Ammon's horn (tissue), 1 donor: ENCODE measurements around the gene TMEM59L.
A peak's percentile ranks its signal among the peaks of the same experiment; 100 is the strongest.
"Not testable (repeated sequence)": the region's sequence is repeated elsewhere in the genome, so short reads cannot be mapped to it uniquely, and the experiment has no call there.

ENCODE experiments used
- DNase-seq: peaks from one replicate; pipeline ENCODE4 v3.0.0-alpha.2; 2016; ENCODE audit warnings: low spot score

Gene TMEM59L

GRCh38 chr19:18594096-18594823 lies 18.4 kb upstream of the TMEM59L start:
- DNase-seq: peak; percentile 59

- no peak for DNase-seq
These were observed 17.8 kb upstream of the TMEM59L start for GRCh38 chr19:18594824-18595373.

DNA sequence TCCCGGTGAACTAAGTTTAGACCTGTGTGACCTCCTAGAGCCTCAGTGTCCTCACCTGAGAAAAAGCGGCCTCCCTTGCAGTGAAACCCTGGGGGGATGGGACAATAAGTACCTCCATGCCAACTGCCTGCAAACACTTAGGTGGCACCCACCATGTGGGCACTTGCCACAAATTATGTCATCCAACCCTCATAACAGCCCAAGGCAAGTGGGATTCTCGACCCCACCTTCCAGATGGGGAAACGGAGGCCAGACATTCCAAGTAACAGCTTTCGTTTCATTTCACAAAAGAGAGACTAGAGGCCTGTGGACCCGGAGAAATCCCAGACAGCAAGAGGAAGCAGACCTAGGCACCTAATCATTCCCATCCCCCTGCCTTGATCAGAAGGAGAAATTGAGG lies 17.2 kb upstream of the TMEM59L start:
- no peak for DNase-seq

DNA sequence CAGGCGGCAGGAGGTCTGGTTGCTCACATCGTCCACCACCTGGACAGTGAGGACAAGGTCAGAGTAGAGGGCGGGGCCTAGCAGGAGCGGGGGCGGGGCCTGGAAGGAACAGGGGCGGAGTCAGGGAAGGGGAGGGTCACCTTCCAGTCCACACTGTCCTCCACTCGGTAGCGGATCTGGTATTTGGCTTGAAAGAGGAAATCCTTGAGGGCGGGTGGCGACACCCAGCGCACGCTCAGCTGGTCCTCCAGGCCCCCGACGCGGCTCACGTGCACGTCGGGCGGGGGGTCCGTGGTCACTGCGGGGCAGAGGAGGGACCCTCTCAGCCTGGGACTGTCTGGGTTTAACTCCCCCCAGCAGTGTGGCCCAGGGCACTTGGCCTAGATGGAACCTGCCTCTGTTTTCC lies 15.9 kb upstream of the TMEM59L start:
- no peak for DNase-seq

- DNase-seq: no peak
These were observed 14.6 kb upstream of the TMEM59L start for GRCh38 chr19:18597809-18598660.

GRCh38 chr19:18599485-18599884 lies 13.2 kb upstream of the TMEM59L start:
- DNase-seq: no peak

DNA sequence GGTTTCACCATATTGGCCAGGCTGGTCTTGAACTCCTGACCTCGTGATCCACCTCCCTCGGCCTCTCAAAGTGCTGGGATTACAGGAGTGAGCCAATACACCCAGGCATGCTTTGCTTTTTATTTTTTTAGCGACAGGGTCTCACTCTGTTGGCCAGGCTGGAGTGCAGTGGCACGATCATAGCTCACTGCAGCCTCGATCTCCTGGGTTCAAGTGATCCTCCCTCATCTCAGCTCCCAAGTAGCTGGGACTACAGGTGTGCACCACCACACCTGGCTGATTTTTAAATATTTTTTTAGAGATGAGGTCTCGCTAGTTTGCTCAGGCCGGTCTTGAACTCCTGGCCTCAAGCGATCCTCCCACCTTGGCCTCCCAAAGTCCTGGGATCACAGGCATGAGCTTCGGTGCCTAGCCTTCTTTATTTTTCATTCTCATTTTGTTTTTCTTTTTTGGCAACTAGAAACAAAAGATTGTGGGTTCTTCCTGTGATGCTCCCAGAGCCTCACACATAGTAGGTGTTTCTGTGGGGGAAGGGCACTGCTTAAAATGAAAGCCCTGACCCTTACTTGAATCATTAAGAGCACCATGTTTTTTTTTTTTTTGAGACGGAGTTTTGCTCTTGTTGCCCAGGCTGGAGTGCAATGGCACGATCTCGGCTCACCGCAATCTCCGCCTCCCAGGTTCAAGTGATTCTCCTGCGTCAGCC lies 11.8 kb upstream of the TMEM59L start:
- not testable (repeated sequence) for DNase-seq

DNA sequence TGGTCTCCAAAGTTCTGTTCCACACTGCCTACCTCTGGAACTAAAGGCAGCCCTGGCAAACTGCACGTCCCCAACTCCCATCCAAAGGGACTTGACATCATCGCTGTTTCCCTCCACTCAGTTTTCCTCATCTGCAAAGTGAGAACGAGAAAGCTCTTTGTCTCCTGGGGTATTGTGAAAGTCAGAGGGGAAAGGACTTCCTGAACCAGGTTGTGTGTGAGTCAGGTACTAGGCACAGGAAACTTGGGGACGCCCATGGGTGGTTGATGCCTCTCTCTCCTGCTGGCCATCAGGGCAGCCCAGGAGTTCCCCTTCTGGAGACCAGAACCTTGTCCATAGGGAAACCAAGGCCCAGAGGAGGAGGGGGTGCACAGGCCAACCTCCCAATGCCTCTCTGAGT lies 10.8 kb upstream of the TMEM59L start:
- DNase-seq: no peak

GRCh38 chr19:18603255-18603957 lies 9.3 kb upstream of the TMEM59L start:
- no peak for DNase-seq

- no peak for DNase-seq
These were observed 8.5 kb upstream of the TMEM59L start for GRCh38 chr19:18603958-18604819.

DNA sequence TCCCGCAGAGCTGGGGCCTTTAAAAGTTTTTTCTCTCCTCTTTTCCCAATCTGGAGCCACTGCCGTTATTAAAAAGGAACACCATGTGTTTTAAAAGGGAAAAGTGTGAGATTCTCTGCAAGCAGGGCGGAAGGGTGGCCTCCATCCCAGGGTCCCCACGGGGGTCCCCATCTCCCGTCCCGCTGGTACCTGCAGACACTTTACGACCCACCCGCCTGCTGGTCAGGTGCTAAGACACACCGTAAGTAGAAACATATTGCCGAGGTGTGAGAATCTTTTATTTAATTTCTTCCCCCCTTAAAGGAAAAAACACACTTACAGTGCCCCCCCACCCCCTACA lies 7.9 kb upstream of the TMEM59L start:
- DNase-seq: no peak

DNA sequence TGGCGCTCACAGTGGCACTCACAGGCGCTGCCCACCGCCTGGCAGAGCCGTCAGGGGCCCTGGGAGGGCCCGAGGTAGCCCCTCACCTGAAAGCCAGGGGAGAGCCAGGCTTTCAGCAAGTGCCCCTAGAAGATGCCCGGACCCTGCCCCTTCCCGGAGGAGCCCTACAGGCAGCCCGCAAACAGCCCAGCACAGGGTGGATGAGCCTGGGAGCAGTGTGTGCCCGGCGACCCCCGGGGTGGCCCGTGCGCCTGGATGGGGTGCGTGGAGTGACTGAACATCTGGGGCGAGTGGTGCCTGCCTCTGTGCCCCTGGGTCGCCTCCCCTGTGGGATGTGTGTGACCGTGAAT lies 7.5 kb upstream of the TMEM59L start:
- DNase-seq: no peak

- DNase-seq: no peak
These were observed 7.0 kb upstream of the TMEM59L start for GRCh38 chr19:18605546-18606280.

DNA sequence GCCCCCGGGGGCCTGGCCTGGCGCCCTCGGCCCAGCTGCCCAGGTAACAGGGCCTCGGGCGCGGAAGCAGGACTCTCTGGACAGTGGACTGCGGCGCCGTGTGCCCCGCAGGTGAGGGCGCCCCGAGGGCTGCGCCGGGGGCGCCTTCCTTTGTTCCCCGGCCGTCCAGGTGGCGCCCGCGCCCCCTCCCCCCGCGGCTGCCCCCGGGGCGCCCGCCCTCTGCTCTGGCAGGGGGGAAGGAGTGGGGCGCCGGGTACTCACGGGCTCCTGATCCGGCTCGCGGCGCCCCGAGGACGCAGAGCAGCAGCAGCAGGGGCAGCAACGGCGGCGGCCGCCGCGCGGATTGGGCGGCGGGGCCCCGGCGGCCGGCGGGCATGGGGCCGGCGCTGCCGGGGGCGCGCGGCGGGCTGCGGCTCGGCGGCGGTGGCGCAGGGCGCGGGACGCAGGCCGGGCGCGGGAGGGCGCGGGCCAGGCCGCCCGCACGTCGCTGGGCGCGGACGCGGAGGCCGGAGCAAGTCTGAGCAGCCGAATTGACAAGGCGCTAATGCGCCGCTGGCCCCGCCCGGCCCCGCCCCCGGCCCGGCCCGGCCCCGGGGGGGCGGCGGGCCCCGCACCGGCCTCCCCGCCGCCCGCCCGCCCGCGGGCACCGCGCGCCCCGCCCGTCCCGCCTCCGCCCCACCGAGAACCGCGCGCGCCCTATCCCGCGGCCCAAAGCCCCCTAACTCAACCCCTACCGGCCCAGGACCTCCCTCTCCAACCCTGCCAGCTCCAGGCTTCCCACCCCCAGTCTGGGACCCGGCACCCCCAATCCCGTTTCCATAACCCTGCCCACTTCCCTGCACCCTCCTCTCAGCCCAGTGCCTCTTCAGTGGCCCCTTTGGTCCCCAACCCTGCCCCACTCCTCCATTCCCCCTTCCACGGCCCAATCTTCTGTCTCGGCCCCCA lies 6.1 kb upstream of the TMEM59L start, which contains the start of gene CRLF1:
CRLF1 (minus strand) TSS at position 519 of the 945 bp plus-strand sequence; CDS start at position 376, 143 bp downstream.
- no peak for DNase-seq

DNA sequence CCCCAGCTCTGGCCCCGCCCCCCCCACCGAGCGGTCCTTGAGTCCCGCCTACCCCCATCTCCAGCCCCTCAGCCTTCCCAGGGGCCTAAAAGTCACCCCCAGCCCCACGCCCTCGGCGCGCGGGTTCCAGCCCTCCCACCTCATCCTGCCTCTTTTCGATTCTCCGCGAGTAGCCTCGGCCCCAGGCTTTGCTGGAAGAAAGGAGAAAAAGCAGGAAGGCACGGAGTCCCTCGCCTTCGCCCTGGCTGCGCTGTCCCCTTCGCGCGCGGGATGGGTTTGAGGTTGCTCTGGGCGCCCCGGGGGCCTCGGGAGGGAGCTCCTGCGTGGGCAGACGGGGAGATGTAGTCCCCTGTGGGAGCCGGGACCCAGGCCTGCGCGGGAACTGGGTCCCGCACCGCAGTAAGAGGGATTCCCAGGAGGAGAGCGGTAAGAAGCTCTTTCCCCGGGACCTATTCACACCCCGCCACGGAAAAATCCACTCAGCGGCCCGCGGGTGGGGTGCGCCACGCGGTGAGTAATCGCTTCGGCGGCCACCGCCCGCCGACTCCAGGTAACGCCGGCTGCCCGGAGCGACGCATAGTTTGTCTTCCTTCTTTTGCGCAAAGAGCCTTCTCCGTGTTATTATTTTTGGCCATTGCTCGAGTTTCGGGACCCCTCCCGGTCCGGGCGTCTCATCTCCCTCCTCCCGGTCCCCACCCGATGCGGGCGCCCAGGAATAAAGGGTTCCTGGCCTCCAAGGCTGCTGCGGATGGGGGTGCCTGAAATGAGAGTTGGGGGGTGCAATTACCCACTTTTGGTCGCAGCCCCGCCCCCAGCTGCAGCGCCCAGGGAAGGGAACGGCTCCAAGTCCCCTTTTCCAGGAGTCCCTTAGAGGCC lies 5.2 kb upstream of the TMEM59L start:
- DNase-seq: no peak

DNA sequence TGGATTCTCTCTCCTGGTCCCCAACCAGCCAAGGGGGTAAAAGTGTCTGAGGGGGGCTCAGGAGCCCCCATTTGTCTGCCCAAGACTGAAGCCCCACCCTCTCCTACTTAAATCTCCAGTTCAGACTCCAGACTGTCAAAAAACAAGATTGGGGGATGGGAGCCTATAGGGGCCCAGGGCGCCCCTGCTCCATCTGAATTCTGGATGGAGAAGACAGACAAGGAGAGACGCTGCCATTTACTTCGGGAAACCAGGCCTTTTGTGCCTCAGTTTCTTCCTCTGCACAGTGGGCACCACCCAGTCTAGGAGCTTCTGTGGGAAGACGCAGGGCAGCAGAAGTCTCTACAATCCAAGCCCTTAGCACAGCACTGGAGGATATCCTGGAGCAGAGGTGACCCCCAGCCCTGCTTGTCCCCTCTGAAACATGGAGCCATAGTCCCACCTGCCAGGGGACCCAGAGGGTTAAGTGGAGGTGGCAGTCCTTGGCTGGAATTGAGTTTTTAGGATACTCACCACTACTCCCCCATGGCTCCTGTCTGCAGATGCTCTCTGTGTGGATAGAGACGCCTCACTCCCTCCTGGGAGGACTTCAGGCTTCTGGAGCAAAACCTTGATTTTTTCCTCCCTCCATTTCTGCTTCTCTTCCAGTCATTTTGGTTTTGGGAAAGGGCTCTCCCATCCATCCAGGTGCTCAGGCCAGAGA lies 4.4 kb upstream of the TMEM59L start:
- no peak for DNase-seq
